Liver (tissue), 9 donors: ENCODE results near the gene JPH3. TPM values are rescaled to one million over a fixed set of nuclear protein-coding genes. Genes with fewer than 3 reads are reported as not detected.

Experiments used
- DNase-seq: peaks from one replicate; pipeline ENCODE4 v3.0.0-alpha.2; 2017; ENCODE audit warnings: low spot score
- H3K27ac ChIP-seq, 2 donors: one replicate each; pipeline ENCODE4 v1.7.0; 2013; ENCODE audit warnings: inconsistent platforms in 2 of 2, low read length in 2 of 2, control low read depth in 1 of 2, low read depth in 1 of 2, mild to moderate bottlenecking in 1 of 2
- H3K27me3 ChIP-seq, 4 donors: one replicate each; pipeline versions ENCODE4 v1.6.1 to v1.7.0; 2013; ENCODE audit warnings: low read length in 3 of 4, inconsistent platforms in 1 of 4, mild to moderate bottlenecking in 1 of 4, moderate library complexity in 1 of 4; ENCODE audit not compliant: control insufficient read depth in 4 of 4, insufficient read depth in 4 of 4
- H3K36me3 ChIP-seq, 4 donors: one replicate each; pipeline versions ENCODE4 v1.6.1 to v1.7.0; 2013; ENCODE audit warnings: low read length in 3 of 4, mild to moderate bottlenecking in 3 of 4, low read depth in 1 of 4, moderate library complexity in 1 of 4; ENCODE audit not compliant: control insufficient read depth in 4 of 4, insufficient read depth in 3 of 4
- H3K4me1 ChIP-seq, 4 donors: one replicate each; pipeline versions ENCODE4 v1.6.1 to v1.7.0; 2013; ENCODE audit warnings: low read length in 3 of 4, mild to moderate bottlenecking in 3 of 4, moderate library complexity in 1 of 4; ENCODE audit not compliant: control insufficient read depth in 4 of 4, insufficient read depth in 4 of 4
- H3K4me3 ChIP-seq, 3 donors: one replicate each; pipeline versions ENCODE4 v1.6.1 to v1.7.0; 2013; ENCODE audit warnings: low read length in 3 of 3, control low read depth in 1 of 3, low read depth in 1 of 3, mild to moderate bottlenecking in 1 of 3
- H3K9ac ChIP-seq, 2 donors: one replicate each; pipeline ENCODE4 v1.7.0; 2013; ENCODE audit warnings: low read length in 2 of 2, mild to moderate bottlenecking in 2 of 2, moderate library complexity in 2 of 2, control low read depth in 1 of 2, low read depth in 1 of 2
- H3K9me3 ChIP-seq, 4 donors: one replicate each; pipeline versions ENCODE4 v1.6.1 to v1.7.0; 2013; ENCODE audit warnings: low read length in 3 of 4; ENCODE audit not compliant: control insufficient read depth in 4 of 4
- CTCF ChIP-seq: fragments of 150-350 bp; IDR thresholded peaks from 2 replicates; pipeline ENCODE4 v1.5.1; 2017; ENCODE audit warnings: improper control_type of control experiment, low read depth, low read length; ENCODE audit not compliant: missing input control
- EGR1 ChIP-seq, 2 donors: IDR thresholded peaks; 2 replicates each; pipeline ENCODE4 v1.6.1; 2016 to 2018; ENCODE audit warnings: antibody characterized with exemption in 2 of 2, low read depth in 2 of 2
- FOXA2 ChIP-seq: IDR thresholded peaks from 2 replicates; pipeline ENCODE4 v1.6.1; 2016; ENCODE audit warnings: antibody characterized with exemption
- GABPA ChIP-seq, 2 donors: IDR thresholded peaks in 1 of 2; conservative IDR thresholded peaks in 1 of 2; 2 replicates each; pipeline ENCODE4 v1.6.1; 2016; ENCODE audit warnings: antibody characterized with exemption in 2 of 2, mild to moderate bottlenecking in 1 of 2, moderate library complexity in 1 of 2
- HNF4G ChIP-seq: IDR thresholded peaks from 2 replicates; pipeline ENCODE4 v1.6.1; 2016; ENCODE audit warnings: antibody characterized with exemption
- JUND ChIP-seq, 2 donors: IDR thresholded peaks; 2 replicates each; pipeline ENCODE4 v1.6.1; 2016; ENCODE audit warnings: antibody characterized with exemption in 2 of 2
- MAX ChIP-seq: IDR thresholded peaks from 2 replicates; pipeline ENCODE4 v1.6.1; 2016; ENCODE audit warnings: antibody characterized with exemption
- NR2F2 ChIP-seq: IDR thresholded peaks from 2 replicates; pipeline ENCODE4 v1.6.1; 2016; ENCODE audit warnings: antibody characterized with exemption
- RAD21 ChIP-seq, 2 donors: IDR thresholded peaks; 2 replicates each; pipeline ENCODE4 v1.6.1; 2016; ENCODE audit warnings: antibody characterized with exemption in 2 of 2, mild to moderate bottlenecking in 2 of 2
- RXRA ChIP-seq, 2 donors: IDR thresholded peaks; 2 replicates each; pipeline ENCODE4 v1.6.1; 2017 to 2018; ENCODE audit warnings: antibody characterized with exemption in 2 of 2, mild to moderate bottlenecking in 1 of 2
- SP1 ChIP-seq: IDR thresholded peaks from 2 replicates; pipeline ENCODE4 v1.6.1; 2018; ENCODE audit warnings: antibody characterized with exemption, mild to moderate bottlenecking
- TAF1 ChIP-seq: conservative IDR thresholded peaks from 2 replicates; pipeline ENCODE4 v1.6.1; 2016; ENCODE audit warnings: antibody characterized with exemption, mild to moderate bottlenecking
- YY1 ChIP-seq: IDR thresholded peaks from 2 replicates; pipeline ENCODE4 v1.6.1; 2016; ENCODE audit warnings: antibody characterized with exemption, mild to moderate bottlenecking
- WGBS: extraction: QIAGEN DNeasy Blood & Tissue Kit; methylation state at CpG from one replicate; pipeline ENCODE4 v1.1.7; 2013; 5-methylcytosine and 5-hydroxymethylcytosine counted together
- polyA plus RNA-seq, 2 donors: library from polyadenylated mRNA; stranded (reverse) in 1 of 2; unstranded in 1 of 2; fragments of 200-250 nt in 1 of 2; fragments of >200 nt in 1 of 2; fragmentation: Nextera tagmentation in 1 of 2; extraction: Ambion mirVana in 1 of 2; gene quantifications; one replicate each; pipeline versions ENCODE4 v1.2.1 to v1.2.3, GENCODE V29; 2013 to 2015
- total RNA-seq, 2 donors: library from RNA; depleted of rRNA; stranded (reverse); fragments of >200 nt; gene quantifications; one replicate each; pipeline ENCODE4 v1.2.3, GENCODE V29; 2014
- TF ChIP-seq, protein P1 (sequence below): IDR thresholded peaks from 2 replicates; pipeline ENCODE4 v1.6.1; 2016; ENCODE audit warnings: antibody characterized with exemption
- TF ChIP-seq, protein P2 (sequence below): IDR thresholded peaks from 2 replicates; pipeline ENCODE4 v1.6.1; 2016; ENCODE audit warnings: antibody characterized with exemption
- TF ChIP-seq, protein P3 (sequence below): IDR thresholded peaks from 2 replicates; pipeline ENCODE4 v1.6.1; 2016; ENCODE audit warnings: antibody characterized with exemption, mild to moderate bottlenecking
- donor health status: healthy.
- donor health status: healthy.
- donor health status: healthy.
- donor health status: healthy.
- donor health status: healthy.

The JPH3 gene
- total and polyA plus RNA-seq, 4 donors, result under 0.01 to 0.09 (median 0.04) TPM

DNA sequence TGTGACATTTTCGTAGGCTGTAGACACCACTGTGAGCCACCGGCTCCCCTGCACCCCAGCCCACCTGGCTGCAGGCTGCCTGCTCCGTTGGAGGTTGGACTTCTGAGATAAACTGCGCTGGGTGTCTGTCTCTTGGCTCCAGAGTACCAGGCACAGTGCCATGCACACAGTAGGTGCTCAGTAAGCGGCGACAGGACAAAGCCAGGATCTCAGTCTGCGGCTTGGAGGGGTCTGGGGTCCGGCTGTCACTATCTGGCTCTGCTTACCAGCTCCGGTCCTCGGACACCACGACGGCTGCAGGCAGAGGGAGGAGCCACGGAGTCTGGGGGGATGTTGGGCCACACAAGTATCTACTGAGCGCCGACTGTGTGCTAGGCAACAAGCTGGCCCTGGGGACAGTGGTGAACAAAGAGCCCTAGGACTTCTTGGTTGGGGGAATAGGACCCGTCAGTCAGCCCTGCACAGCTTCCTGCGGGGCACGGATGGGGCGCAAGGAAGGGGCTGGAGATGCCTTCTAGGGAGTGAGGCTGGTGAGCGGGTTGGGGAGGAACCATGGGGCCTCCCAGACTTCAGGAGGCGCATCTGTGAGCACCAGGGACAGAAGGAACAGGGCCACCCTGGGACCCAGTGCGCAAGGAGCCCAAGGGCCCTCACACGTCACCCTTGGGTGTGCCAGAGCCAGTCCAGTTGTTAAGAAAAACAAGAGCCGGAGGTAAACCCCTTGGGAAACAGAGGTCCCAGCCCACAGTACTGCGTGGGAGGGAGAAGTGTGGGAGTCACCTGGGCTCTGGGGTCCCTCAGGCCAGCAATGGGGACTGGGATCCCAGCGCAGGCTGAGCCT, 17.3 kb downstream of the JPH3 start:
- H3K36me3 ChIP-seq, result no peaks in the 10 kb centered on the region
- 57% methylated on average over 26 of the region's 26 CpGs for WGBS
- TF ChIP-seq, protein P1, sequence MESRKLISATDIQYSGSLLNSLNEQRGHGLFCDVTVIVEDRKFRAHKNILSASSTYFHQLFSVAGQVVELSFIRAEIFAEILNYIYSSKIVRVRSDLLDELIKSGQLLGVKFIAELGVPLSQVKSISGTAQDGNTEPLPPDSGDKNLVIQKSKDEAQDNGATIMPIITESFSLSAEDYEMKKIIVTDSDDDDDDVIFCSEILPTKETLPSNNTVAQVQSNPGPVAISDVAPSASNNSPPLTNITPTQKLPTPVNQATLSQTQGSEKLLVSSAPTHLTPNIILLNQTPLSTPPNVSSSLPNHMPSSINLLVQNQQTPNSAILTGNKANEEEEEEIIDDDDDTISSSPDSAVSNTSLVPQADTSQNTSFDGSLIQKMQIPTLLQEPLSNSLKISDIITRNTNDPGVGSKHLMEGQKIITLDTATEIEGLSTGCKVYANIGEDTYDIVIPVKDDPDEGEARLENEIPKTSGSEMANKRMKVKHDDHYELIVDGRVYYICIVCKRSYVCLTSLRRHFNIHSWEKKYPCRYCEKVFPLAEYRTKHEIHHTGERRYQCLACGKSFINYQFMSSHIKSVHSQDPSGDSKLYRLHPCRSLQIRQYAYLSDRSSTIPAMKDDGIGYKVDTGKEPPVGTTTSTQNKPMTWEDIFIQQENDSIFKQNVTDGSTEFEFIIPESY, result no peak
- TF ChIP-seq, protein P2, sequence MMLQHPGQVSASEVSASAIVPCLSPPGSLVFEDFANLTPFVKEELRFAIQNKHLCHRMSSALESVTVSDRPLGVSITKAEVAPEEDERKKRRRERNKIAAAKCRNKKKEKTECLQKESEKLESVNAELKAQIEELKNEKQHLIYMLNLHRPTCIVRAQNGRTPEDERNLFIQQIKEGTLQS, result no peak
- TF ChIP-seq TAF1 (no peak), EGR1 (IDR thresholded peaks at IDR 0.05; ENCODE audit: low read depth in 2 of 2) (no peak), YY1 (no peak), NR2F2 (no peak), JUND (IDR thresholded peaks at IDR 0.05) (no peak), MAX (no peak), GABPA (IDR thresholded peaks at IDR 0.05 in 1 of 2, conservative IDR thresholded peaks at IDR 0.05 in 1 of 2) (no peak), HNF4G (no peak), RXRA (IDR thresholded peaks at IDR 0.05) (no peak), CTCF (no peak), RAD21 (IDR thresholded peaks at IDR 0.05) (no peak), SP1 (no peak), FOXA2 (no peak)
- TF ChIP-seq, protein P3, sequence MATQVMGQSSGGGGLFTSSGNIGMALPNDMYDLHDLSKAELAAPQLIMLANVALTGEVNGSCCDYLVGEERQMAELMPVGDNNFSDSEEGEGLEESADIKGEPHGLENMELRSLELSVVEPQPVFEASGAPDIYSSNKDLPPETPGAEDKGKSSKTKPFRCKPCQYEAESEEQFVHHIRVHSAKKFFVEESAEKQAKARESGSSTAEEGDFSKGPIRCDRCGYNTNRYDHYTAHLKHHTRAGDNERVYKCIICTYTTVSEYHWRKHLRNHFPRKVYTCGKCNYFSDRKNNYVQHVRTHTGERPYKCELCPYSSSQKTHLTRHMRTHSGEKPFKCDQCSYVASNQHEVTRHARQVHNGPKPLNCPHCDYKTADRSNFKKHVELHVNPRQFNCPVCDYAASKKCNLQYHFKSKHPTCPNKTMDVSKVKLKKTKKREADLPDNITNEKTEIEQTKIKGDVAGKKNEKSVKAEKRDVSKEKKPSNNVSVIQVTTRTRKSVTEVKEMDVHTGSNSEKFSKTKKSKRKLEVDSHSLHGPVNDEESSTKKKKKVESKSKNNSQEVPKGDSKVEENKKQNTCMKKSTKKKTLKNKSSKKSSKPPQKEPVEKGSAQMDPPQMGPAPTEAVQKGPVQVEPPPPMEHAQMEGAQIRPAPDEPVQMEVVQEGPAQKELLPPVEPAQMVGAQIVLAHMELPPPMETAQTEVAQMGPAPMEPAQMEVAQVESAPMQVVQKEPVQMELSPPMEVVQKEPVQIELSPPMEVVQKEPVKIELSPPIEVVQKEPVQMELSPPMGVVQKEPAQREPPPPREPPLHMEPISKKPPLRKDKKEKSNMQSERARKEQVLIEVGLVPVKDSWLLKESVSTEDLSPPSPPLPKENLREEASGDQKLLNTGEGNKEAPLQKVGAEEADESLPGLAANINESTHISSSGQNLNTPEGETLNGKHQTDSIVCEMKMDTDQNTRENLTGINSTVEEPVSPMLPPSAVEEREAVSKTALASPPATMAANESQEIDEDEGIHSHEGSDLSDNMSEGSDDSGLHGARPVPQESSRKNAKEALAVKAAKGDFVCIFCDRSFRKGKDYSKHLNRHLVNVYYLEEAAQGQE, result no peak
- H3K27me3 ChIP-seq, result no peaks in the 10 kb centered on the region
- no peaks in the 10 kb centered on the region for H3K4me1 ChIP-seq
- H3K9me3 ChIP-seq, result no peaks in the 10 kb centered on the region
- H3K4me3 ChIP-seq, result no peak overlapping the region
- no peak overlapping the region for H3K27ac ChIP-seq
- H3K9ac ChIP-seq, result no peak overlapping the region
- no peak for DNase-seq
